COLO668 (cell line): Measurements from ENCODE around the gene CYB5D1.

Source experiments
- DNase-seq: peaks from one replicate; lab custom pipeline; 2025; ENCODE audit not compliant: unreplicated experiment; lab: John Stamatoyannopoulos, UW

CYB5D1 gene

GRCh38 chr17:7884581-7885366 is 27.0 kb downstream of the CYB5D1 start:
- DNase-seq, result peak; percentile 48

- DNase-seq, result peak; percentile 63
Measured at GRCh38 chr17:7885367-7886226, 27.8 kb downstream of the CYB5D1 start.

GRCh38 chr17:7886227-7887037 is 28.6 kb downstream of the CYB5D1 start:
- DNase-seq, result peak; percentile 33

GRCh38 chr17:7887038-7887481 is 29.3 kb downstream of the CYB5D1 start:
- DNase-seq, result no peak

GRCh38 chr17:7887482-7888183 is 29.8 kb downstream of the CYB5D1 start:
- peak; percentile 89 for DNase-seq

GRCh38 chr17:7888184-7888920 is 30.5 kb downstream of the CYB5D1 start, which contains the start of gene CHD3:
Gene CHD3, plus strand, starts transcription at chr17:7888789. Its CDS starts 212 bp downstream, at chr17:7889001.
- peak; percentile 48 for DNase-seq

- peak; percentile 94 for DNase-seq
Measured at GRCh38 chr17:7889166-7889955, 31.6 kb downstream of the CYB5D1 start.

- no peak for DNase-seq
Measured at GRCh38 chr17:7893187-7893880, 35.5 kb downstream of the CYB5D1 start.

GRCh38 chr17:7894226-7894625 is 36.4 kb downstream of the CYB5D1 start:
- DNase-seq, result no peak

GRCh38 chr17:7894866-7895265 is 37.1 kb downstream of the CYB5D1 start:
- no peak for DNase-seq

- DNase-seq, result no peak
Measured at GRCh38 chr17:7897090-7897489, 39.3 kb downstream of the CYB5D1 start.

- DNase-seq, result peak; percentile 0
Measured at GRCh38 chr17:7897773-7898172, 40.0 kb downstream of the CYB5D1 start.

GRCh38 chr17:7903154-7904103 is 45.6 kb downstream of the CYB5D1 start:
- DNase-seq, result no peak

GRCh38 chr17:7909089-7909488 is 51.3 kb downstream of the CYB5D1 start:
- no peak for DNase-seq

- DNase-seq, result no peak
Measured at GRCh38 chr17:7910281-7910680, 52.5 kb downstream of the CYB5D1 start.

- DNase-seq, result no peak
Measured at GRCh38 chr17:7910711-7911110, 52.9 kb downstream of the CYB5D1 start.

GRCh38 chr17:7911116-7911515 is 53.3 kb downstream of the CYB5D1 start:
- no peak for DNase-seq
